H4 (cell line): Measurements from ENCODE around the gene JKAMP. TPM values are rescaled to one million over a fixed set of nuclear protein-coding genes. Genes with fewer than 3 reads are reported as not detected.
A peak's percentile ranks its signal among the peaks of the same experiment; 100 is the strongest.
"Not testable (repeated sequence)": the region's sequence is repeated elsewhere in the genome, so short reads cannot be mapped to it uniquely, and the experiment has no call there.

ENCODE experiments used
- DNase-seq: peaks from one replicate; pipeline ENCODE4 v3.0.0-alpha.2; 2015; ENCODE audit warnings: low spot score
- total RNA-seq: library from RNA; depleted of rRNA; stranded (reverse); fragments of >200 nt; shearing (Covaris generic); gene quantifications from 2 replicates; pipeline ENCODE4 v1.2.3, GENCODE V29; 2014; rRNA removed

Gene JKAMP
- total RNA-seq, result 145 and 168 TPM in 2 replicates

- peak; percentile 93 for DNase-seq
Measured at GRCh38 chr14:59483819-59484638, at the start of gene JKAMP, which contains the start of gene L3HYPDH. JKAMP (plus strand) TSS chr14:59484517; CDS start chr14:59484590, 73 bp downstream. L3HYPDH (minus strand) TSS chr14:59484408; CDS start chr14:59484316, 92 bp downstream.

GRCh38 chr14:59435101-59435500, 49.2 kb upstream of the JKAMP start:
- DNase-seq, result no peak

- no peak for DNase-seq
Measured at GRCh38 chr14:59435987-59436386, 48.3 kb upstream of the JKAMP start.

- DNase-seq, result no peak
Measured at GRCh38 chr14:59438195-59438647, 46.1 kb upstream of the JKAMP start.

GRCh38 chr14:59439256-59439965, 44.9 kb upstream of the JKAMP start:
- DNase-seq, result no peak

GRCh38 chr14:59448673-59449072, 35.6 kb upstream of the JKAMP start:
- DNase-seq, result not testable (repeated sequence)

GRCh38 chr14:59450716-59451115, 33.6 kb upstream of the JKAMP start:
- DNase-seq, result no peak

GRCh38 chr14:59451849-59452248, 32.5 kb upstream of the JKAMP start:
- no peak for DNase-seq

- DNase-seq, result no peak
Measured at GRCh38 chr14:59454139-59454538, 30.2 kb upstream of the JKAMP start.

GRCh38 chr14:59455411-59455810, 28.9 kb upstream of the JKAMP start:
- DNase-seq, result no peak

GRCh38 chr14:59458486-59458885, 25.8 kb upstream of the JKAMP start:
- no peak for DNase-seq

GRCh38 chr14:59460378-59460777, 23.9 kb upstream of the JKAMP start:
- DNase-seq, result no peak

GRCh38 chr14:59461891-59462290, 22.4 kb upstream of the JKAMP start:
- no peak for DNase-seq

- no peak for DNase-seq
Measured at GRCh38 chr14:59463787-59464485, 20.4 kb upstream of the JKAMP start.

- DNase-seq, result no peak
Measured at GRCh38 chr14:59464486-59465315, 19.6 kb upstream of the JKAMP start.

GRCh38 chr14:59465316-59466135, 18.8 kb upstream of the JKAMP start, which contains the start of gene GPR135:
GPR135 (minus strand) TSS chr14:59465380; CDS start chr14:59465226, 154 bp downstream.
- no peak for DNase-seq

- DNase-seq, result no peak
Measured at GRCh38 chr14:59474172-59474571, 10.1 kb upstream of the JKAMP start.

- no peak for DNase-seq
Measured at GRCh38 chr14:59475709-59476108, 8.6 kb upstream of the JKAMP start.

GRCh38 chr14:59478540-59478939, 5.8 kb upstream of the JKAMP start:
- no peak for DNase-seq

GRCh38 chr14:59480166-59480565, 4.2 kb upstream of the JKAMP start:
- no peak for DNase-seq
